NCI-H1105 (cell line): ENCODE data around the gene MFSD1.

Experiments used
- DNase-seq: peaks from one replicate; lab custom pipeline; 2025; lab: John Stamatoyannopoulos, UW

MFSD1 gene, protein sequence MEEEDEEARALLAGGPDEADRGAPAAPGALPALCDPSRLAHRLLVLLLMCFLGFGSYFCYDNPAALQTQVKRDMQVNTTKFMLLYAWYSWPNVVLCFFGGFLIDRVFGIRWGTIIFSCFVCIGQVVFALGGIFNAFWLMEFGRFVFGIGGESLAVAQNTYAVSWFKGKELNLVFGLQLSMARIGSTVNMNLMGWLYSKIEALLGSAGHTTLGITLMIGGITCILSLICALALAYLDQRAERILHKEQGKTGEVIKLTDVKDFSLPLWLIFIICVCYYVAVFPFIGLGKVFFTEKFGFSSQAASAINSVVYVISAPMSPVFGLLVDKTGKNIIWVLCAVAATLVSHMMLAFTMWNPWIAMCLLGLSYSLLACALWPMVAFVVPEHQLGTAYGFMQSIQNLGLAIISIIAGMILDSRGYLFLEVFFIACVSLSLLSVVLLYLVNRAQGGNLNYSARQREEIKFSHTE

DNA sequence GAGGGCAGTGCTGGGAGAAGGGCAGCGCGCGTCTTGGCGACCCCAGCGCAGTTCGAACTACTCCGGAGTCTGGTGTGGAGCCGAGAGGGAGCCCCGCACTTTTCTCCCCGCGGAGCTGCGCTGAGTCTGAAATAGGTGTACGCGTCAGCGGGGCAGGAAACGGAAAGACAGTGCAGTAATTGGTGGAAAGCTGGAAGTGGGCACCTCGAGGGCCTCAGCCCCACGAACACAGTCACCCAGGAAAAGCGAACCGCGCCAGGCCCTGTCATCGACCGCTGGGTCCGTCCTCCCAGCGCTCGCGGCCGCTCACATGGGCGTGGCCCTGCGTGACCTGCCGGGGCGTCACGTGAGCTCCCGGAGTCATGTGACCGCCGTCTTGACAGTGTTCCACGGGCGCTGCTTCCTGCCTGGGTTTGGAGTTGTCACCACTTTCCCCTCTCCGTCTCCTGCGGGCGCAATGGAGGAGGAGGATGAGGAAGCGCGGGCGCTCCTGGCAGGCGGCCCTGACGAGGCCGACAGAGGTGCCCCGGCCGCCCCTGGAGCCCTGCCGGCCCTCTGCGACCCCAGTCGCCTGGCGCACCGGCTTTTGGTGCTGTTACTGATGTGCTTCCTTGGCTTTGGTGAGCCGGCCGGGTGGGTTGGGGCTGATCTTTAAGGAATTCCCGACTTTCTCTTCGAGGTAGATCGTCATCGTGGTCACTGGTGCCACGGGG is at the start of gene MFSD1:
MFSD1 (plus strand) TSS at position 359 of the 713 bp plus-strand sequence; CDS start at position 458, 99 bp downstream.
- DNase-seq = peak; percentile 93

DNA sequence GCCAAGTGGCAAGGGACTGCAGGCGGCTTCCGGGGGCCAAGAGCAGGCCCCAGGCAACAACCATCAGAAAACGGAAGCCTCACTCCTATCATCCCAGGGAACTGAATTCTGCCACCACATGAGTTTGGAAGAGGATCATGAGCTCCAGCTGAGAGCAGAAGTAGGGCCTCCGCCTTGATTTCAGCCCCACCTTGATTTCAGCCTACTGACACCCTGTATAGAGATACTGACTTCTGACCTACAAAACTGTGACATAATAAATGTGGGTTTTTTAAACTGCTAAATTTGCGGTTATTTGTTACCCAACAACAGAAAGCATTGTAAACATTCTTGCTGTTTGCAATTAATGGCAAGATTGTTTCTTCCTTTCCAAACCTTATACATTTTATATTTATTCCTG is 48.0 kb upstream of the MFSD1 start:
- no peak for DNase-seq

DNA sequence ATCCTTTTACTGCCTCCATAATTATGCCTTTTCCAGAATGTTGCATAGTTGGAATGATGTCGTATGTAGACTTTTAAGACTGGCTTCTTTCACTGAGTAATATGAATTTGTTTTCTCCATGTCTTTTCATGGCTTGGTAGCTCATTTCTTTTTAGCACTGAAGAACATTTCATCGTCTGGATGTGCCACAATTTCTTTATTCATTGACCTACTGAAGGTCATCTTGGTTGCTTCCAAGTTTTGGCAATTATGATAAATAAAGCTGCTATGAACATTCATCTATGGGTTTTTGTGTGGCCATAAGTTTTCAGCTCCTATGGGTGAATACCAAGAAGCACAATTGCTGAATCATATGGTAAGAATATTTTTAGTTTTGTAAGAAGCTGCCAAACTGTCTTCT is 46.4 kb upstream of the MFSD1 start:
- no peak for DNase-seq

DNA sequence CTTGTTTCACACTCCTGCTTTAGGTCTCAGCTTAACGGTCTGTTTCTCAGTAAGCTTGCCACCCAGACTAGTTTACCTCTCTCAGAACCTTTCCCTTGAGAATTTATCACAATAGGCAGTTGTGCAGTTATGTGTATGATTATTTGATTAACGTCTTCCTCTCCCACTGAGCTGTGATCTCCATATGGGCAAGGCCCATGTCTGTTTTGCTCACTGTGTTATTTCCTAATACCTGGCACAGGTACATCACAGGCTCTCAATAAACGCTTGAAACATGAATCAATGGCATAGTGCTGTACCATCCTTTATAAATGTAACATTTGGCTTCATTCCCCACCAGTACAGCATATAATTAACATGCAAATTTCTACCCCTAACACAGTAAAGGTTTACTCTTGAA is 40.5 kb upstream of the MFSD1 start:
- no peak for DNase-seq

DNA sequence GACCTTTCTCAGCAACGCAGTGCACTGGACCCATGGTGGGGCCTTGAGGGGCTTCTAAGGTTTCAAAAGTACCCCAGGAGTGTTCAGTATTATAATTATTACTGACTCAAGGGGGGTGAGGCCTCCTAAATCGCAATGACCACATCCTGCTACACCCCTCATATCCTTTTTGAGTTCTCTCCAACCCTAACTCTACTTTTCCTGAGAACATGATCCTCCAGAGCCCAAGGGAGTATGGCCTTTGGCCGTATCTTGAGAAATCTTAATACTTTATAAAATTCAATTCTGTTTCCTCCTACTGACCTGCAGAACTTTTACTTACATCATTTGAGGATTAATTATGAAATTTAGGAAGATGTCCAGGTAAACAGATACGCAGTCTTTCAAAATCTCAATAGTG is 39.2 kb upstream of the MFSD1 start:
- no peak for DNase-seq

DNA sequence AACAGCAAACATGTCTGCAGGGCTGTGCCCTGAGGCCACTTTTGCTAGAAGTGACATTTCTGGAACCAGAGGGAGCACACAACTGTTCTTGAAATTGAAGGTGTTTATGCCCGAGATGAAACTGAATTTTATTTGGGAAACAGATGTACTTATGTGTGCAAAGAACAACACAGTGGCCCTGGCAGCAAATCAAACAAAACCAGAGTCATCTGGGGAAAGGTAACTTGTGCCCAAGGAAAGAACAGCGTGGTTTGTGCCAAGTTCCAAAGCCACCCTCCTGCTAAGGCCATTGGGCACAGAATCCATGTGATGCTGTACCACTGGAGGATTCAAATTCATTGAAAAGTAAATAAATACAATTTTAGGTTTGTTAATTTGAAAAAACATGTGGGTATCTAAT is 38.4 kb upstream of the MFSD1 start:
- no peak for DNase-seq

DNA sequence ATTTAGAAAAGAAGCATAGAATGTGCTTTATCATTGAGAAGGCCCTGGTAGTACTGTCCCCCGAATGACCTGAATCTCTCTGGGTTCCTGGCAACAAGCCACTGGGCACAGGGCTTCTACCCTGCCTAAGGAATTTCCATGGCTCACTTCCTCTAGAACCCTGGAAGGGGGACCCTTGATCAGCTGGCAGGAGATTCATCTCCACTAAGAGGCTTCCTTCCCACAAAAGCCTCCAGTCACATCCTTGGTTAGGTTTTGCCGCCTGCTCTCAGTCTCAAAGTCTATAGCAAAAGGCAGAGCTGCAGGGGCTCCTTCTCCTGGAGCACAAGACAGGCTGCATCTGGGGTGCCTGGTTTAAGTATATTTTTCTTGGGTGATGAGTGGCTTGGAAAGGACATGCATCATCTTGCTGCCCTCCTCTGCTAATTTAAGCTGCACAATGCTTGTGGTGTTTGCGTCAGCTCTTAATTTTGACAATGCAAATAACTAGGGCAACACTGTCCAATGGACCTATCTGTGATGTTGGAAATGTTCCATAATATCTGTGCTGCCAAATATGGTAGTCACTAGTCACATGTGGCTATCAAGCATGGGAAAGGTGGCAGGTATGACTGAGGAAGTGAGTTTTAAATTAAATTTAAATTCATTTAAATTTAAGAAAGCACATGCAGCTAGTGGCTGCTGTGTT is 36.2 kb upstream of the MFSD1 start:
- DNase-seq = no peak

DNA sequence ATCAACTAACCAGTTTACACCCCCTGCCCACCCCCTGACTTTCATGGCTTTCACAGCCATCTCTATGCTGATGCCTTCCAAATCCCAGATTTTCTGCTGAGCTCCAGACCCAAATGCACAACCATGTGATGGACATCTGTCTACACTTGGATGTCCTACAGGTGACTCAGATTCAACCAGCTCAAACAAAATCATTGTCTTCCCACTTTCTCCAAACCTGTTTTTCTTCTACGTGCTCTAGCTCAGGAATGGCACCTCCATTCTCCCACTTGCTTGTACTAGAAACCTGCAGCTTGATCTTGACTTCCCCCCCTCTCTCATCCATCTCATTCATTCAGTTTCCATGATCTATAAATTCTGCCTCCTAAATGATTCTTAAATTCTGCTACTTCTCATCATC is 35.5 kb upstream of the MFSD1 start:
- no peak for DNase-seq

DNA sequence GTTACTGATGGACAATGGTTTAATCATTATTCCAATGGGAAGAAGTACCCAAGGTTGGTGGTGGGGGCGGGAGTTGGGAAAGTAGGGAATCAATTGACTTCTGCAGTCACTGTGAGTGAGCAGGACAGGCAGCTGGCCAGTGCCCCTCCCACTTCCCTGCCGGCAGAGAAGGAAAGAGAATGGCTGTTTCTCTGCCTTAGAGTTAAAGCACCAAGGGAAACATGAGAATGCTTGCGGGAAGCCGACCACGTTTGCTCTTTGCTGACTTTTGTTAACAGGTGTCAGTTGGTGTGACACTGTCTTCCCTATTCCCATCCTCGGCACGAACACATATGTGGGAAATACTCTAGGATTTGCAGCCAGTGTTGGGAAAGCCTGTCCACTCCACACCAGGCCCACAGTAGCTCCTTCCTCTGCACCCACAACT is 33.5 kb upstream of the MFSD1 start:
- DNase-seq = no peak

DNA sequence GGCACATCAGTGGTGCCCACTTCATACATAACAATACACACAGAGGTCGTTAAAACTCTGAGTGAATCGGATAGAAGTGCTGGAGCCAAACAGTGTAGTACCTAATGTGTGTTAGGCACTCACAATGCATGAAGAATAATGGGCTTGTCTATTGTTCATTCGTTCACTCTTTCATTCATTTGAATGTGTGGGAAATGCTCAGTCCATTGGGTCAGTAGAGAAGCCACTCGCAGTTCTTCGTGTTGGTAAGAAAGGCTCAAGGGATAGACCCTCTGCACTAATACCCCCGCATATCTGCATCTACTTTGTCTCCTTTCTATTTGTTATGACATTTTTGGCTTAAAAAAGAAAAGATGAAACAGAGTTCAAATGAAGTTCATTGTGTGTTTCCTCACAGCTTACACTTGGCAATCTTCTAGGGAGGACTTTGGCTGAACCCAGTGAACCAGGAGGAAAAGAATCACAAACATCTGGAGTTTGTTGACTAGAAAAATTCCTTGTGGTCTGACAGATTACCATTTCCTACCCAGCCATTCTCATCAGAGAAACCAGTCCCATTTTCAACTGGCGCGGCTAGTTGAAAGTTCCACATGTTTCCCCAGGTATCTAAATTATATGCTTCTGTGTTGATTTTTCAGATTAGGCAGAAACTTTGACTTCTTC is 32.8 kb upstream of the MFSD1 start:
- DNase-seq = no peak

DNA sequence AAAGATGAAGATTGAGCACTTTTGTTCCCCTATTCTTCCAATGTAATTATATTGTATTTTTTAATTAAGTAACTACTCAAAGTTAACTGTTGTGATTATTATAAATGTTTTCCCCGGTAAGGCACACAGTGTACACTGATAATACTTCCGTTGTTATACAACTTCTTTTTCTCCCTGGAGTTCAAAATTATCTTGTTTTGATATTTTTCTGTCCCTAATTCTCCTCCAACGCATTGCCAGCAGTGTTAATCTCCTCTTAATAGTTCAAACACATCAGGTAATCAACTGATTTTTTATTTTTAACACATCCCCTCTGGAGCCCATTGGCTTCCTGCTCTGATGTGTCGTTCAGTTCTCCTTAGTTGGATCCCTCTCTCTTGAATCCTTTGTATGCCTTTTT is 32.3 kb upstream of the MFSD1 start:
- no peak for DNase-seq

DNA sequence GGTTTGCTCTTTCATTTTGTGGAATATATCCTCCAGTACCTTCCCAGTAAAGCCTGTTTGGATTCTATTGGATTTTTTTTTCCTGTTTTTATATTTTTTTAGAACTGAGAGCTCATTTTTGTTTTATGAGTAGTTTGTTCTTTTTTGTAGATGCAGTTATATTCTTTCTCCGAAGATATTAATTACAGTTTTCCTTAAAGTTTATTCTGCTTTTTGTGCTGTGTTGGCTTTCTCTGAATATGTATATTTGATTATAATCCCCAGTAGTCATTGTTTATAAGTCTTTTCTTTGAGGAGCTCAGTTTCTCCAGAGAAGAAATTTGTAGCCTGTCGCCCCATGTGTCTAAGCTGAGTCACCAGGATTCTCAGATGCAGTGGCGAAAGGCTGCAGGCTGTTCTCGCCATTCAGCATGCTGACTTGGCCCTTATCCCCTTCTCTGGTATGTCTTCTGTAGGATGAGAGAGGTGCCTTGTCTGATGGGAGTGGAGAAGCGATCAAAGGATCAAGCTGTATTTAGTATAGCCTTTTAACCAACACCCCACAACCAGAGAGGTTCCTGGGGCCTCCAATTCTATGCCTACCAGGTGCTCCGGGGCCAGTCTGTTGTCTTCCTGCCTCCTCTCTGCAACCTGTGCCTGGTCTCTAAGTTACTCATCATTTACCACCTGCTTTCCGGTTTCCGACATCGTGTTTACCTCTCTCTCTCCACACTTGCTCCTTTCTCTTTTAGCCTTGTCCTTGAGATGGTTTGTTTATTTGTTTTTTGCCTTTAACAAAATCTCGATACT is 31.7 kb upstream of the MFSD1 start:
- no peak for DNase-seq

DNA sequence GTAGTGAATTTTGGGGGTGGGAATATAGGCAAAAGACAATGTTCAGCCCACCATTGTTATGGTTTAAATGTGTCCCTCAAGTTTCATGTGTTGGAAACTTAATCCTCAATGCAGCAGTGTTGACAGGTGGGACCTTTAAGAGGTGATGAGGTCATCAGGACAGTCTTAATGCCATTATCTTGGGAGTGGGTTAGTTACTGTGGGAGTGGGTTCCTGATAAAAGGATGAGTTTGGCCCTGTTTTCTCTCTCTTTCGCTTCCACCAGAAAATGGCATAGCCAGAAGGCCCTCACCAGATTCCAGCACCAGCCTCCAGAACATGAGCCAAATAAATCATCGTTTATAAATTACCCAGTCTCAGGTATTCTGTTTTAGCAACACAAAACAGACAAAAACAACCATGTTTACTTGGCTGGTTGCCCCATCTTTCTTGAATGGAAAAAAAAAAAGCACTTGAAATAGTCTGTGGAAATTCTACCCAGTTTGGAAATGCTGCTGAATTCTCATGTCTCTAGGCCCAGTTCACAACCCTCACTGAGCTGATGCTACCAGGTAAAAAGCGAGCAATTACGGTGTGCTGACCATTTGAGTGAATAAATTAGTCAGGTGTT is 31.0 kb upstream of the MFSD1 start:
- DNase-seq = no peak

DNA sequence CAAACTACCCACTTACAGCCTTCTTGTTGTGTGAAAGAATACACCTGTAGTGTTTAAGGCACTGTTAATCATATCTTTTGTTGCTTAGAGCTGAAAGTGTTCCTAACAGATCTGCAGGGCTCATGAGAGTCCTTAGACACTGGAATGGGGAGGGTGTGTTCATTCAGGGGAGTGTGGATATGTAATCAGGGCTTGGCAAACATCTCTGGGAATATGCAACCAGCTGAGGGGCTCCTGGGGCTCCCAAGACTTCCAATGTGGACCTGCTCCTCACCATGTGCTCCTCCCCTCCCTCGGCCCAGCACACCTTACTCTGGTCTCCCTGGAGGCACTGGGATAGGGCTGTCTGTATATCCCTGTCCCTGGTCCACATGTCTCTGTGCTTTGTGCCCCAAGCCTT is 30.3 kb upstream of the MFSD1 start:
- no peak for DNase-seq

DNA sequence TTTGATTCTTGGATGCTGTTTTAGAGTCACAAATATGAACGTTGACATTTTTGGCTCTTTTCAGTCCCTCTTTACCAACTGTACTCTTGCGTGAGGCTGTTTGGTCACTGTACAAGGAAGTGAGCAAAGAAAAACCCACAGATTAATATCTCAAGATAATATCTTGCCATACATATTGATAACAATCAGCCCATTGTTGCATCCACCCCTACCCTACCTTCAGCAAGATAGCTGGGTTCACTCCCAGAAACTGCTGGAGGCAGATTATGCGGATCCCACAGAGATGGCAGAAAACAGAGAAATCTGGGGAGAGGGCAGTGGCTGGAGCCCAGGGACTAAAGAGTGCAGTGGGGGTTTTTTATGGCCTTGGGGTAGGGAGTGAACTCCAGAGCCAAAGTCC is 29.9 kb upstream of the MFSD1 start:
- DNase-seq = no peak

DNA sequence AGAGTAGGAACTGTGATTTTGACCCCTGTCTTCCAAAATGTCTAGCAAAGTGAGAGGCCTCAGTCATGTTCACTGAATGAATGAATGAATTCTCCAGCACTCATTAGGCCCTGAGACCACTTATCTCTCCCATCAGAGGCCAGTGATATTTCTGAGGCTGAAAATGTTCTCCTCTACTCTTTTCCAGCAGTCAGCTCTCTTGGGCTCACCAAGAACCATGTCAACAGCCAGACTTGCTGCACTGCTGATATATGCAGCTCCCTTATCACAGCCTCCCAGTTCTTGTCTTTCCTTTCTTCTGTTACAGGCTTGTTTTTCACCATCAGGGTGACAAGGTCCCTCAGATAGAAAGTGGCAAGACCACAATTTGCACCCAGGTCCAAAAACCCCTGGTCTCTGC is 28.7 kb upstream of the MFSD1 start:
- no peak for DNase-seq

DNA sequence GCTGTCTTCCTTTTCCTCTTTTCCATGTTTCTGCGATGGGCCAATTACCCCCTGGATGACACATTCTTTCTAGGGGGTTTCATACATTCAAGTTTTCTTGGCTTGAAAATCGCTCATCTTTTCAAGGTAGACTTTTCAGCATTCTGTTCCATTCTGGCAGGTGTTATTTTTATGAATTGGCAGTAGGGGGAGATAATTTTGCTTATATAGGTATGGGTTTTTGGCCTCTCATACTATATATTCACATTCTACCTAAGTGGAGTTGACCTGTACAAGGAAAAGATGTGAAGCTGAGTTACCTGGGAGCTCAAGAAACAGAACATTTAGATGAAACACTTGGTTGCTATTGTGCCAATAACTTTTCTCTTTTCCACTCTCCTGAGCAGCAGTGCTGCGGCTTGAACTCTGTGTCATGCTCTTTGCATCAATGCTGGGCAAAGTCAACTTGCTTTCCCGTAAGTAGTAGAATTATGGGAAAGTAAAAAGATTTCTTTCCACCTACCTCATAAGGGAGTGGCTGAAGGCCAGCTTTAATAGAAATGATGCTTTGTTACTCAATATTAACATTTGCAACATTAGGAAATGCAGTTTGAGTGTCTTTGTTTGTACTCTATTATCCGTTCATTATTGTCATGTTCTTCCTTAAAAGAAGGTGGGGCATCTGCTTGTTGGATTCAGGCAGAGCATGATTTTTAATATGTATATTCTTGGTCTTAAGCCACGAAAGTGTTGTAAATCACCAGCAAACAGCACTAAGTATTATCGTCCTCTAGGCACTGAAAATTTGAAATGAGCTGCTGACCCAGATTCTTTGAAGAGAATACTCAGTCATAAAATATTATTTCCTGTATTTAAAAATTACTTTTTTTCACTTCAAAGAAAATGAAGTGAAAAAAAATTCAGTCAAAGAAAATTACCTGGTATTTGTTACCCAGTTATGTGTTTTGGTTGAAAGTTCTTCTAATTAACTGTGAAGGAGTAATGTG is 27.7 kb upstream of the MFSD1 start:
- no peak for DNase-seq

DNA sequence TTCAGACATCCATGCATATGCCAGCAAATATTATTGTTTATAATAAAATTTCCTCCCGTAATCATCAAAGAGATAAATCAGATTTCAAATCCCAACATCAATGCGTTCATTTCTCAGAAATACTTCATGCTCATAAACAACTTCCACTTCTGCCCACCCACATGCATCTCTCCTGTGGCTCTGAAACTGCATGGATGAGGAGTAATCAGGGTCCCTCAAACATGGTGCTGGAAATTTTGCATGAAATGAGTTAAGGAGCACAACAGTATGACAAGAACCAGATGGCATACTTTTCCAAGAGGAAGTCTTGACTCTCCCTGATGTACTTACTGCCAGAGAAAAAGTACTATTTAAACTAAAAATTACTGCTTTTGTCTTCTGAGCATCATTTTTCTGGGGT is 26.9 kb upstream of the MFSD1 start:
- DNase-seq = no peak

DNA sequence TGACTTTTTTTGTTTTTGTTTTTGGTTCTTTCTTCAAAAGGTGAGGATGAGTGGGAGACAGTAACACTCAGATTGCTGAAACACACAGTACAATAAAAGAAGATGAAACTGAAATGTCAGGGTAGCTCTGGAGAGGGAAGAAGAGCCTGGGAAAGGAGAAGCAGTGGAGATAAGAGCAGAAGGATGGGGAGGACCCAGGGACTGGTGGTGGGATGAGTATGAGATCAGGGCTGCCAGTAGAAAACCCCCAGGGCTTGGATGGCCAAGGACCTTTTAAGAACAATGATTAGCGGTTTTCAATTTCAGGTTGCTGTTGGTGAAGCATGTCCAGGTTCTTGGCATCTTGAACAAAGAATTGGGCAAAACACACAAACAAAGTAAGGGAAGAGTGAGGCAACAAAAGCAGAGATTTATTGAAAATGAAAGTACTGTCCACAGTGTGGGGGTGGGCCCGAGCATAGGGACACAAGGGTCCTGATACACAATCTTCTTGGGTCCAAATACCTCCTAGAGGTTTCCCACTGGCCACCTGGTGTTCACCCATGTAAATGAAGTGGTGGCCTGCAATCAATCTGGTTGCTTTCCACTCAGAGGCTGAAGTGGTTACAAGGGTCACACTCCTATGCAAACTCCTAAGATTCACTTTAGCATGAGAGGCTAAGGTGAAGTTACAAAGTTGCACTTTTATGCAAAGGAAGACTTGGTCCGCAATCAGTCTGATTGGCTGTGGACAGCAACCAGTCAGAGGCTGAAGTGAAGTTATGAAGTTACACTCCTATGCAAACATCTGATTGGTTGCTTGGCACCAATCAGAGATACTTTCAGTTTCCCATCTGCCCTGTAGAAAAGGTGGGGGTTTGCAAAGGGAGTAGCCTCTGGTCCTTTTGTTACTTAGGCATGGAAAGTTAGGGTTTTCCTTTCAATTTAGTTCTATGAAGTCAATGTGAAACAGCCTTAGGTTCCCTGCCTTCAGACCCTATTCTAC is 26.1 kb upstream of the MFSD1 start:
- DNase-seq = no peak
